ENCODE data around the gene RASGRP1. TPM values are rescaled to one million over a fixed set of nuclear protein-coding genes. Genes with fewer than 3 reads are reported as not detected.
A peak's percentile ranks its signal among the peaks of the same experiment; 100 is the strongest.

Gene RASGRP1
- total and polyA plus RNA-seq, 12 donors, result 0.13 to 2.8 (median 0.49) TPM

DNA sequence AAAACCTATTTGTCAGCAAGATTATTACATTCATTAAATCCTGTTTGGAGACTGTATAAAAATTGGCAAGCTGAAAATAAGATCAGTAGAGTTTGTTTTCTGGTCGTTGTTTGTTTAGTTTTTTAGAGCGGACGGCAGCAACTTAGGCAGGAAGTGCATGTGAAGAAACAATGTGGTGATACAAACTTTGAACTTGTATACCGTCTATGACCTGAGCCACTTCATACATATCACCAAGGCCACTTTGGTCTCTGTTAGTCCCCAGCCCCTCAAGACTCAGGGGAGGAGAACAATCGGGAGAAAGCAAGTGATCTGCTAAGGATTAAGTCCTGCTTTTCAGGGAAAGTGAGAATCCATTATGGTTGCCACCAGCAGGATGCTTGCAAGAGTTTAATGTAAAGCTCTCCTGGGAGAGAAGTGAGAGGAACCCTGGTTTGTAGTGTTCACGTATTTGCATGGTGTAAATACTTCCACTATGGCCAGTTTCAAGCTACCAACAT, 31.1 kb downstream of the RASGRP1 start:
- intact Hi-C loops (cut with DNase I), result no loop called here
- no peaks in the 10 kb centered on the region for H3K27me3 ChIP-seq
- H3K27ac ChIP-seq, result no peak overlapping the region
- no peak for DNase-seq
- TF ChIP-seq POLR2A (IDR thresholded peaks at IDR 0.05), result no peak
- TF ChIP-seq, protein P1, sequence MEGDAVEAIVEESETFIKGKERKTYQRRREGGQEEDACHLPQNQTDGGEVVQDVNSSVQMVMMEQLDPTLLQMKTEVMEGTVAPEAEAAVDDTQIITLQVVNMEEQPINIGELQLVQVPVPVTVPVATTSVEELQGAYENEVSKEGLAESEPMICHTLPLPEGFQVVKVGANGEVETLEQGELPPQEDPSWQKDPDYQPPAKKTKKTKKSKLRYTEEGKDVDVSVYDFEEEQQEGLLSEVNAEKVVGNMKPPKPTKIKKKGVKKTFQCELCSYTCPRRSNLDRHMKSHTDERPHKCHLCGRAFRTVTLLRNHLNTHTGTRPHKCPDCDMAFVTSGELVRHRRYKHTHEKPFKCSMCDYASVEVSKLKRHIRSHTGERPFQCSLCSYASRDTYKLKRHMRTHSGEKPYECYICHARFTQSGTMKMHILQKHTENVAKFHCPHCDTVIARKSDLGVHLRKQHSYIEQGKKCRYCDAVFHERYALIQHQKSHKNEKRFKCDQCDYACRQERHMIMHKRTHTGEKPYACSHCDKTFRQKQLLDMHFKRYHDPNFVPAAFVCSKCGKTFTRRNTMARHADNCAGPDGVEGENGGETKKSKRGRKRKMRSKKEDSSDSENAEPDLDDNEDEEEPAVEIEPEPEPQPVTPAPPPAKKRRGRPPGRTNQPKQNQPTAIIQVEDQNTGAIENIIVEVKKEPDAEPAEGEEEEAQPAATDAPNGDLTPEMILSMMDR (IDR thresholded peaks at IDR 0.05), result no peak
- no peaks in the 10 kb centered on the region for H3K36me3 ChIP-seq (replicated peaks in 1 of 2)
- H3K9me3 ChIP-seq (replicated peaks in 1 of 3), result no peaks in the 10 kb centered on the region
- no peak overlapping the region for H3K4me3 ChIP-seq
- WGBS, 4 donors, result 81 to 88% (median 86%) methylated on average over 6 of the region's 6 CpGs
- H3K4me1 ChIP-seq (replicated peaks in 1 of 2), result peaks cover 10 to 11% of the 10 kb centered on the region in 2 donors

DNA sequence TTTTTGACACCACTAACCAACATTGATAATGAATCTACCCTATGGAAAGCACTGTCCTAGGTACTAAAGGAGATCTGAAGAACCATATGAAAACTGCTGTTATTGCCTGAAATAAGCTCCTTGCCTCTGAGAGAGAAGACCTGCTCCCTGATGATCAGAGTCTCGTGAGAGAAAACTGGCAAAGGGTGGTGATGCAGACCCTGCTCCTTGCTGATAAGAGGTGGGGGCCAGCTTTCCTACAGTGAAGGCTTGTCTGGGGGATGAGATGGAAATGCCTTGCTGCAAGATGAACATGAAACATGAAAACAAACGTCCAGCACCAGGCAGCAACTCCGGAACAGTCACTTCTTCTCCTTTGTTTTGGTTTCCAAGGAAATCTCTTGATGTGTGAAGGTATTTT, 31.9 kb downstream of the RASGRP1 start:
- Histone ChIP-seq H3K4me3 (no peak overlapping the region), H3K36me3 (replicated peaks in 1 of 2) (no peaks in the 10 kb centered on the region), H3K9me3 (replicated peaks in 1 of 3) (no peaks in the 10 kb centered on the region), H3K4me1 (replicated peaks in 1 of 2) (peaks cover 10 to 11% of the 10 kb centered on the region in 2 donors), H3K27me3 (no peaks in the 10 kb centered on the region), H3K27ac (no peak overlapping the region)
- TF ChIP-seq POLR2A (IDR thresholded peaks at IDR 0.05), result no peak
- TF ChIP-seq, protein P1 (IDR thresholded peaks at IDR 0.05), result no peak
- no peak for DNase-seq
- intact Hi-C loops (cut with DNase I), result no loop called here
- 75 to 87% (median 80%) methylated on average over 3 of the region's 3 CpGs for WGBS, 4 donors

DNA sequence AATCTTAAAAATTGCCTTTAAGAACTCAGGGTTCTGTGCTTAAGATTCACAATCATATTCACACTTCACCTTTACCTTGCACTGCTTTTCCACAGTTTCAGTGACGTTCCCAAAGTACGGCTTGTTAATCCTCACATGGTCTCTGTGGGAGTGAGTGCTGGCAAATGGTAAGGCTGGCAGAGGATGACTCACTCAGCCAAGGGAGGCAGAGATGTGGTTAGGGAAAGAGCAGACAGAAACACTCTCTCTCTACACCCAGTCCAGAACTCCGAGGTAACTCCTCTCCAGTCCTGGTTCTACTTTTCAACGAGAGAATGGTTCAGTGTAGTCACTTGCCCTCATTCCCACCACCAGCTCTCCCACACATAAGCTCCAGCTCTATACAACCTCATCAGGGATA, 33.1 kb downstream of the RASGRP1 start:
- H3K36me3 ChIP-seq (replicated peaks in 1 of 2), result no peaks in the 10 kb centered on the region
- DNase-seq, result peak in 6 of 7 donors; percentile 28 to 69 (median 60)
- no peak overlapping the region for H3K4me3 ChIP-seq
- no peaks in the 10 kb centered on the region for H3K27me3 ChIP-seq
- intact Hi-C loops (cut with DNase I), result no loop called here
- H3K27ac ChIP-seq, result no peak overlapping the region
- TF ChIP-seq POLR2A (IDR thresholded peaks at IDR 0.05), result no peak
- TF ChIP-seq, protein P1 (IDR thresholded peaks at IDR 0.05), result no peak
- no peaks in the 10 kb centered on the region for H3K9me3 ChIP-seq (replicated peaks in 1 of 3)
- H3K4me1 ChIP-seq (replicated peaks in 1 of 2), result peaks cover 9% of the 10 kb centered on the region in 2 donors
- 41 to 52% (median 45%) methylated on average over 4 of the region's 4 CpGs for WGBS, 4 donors

DNA sequence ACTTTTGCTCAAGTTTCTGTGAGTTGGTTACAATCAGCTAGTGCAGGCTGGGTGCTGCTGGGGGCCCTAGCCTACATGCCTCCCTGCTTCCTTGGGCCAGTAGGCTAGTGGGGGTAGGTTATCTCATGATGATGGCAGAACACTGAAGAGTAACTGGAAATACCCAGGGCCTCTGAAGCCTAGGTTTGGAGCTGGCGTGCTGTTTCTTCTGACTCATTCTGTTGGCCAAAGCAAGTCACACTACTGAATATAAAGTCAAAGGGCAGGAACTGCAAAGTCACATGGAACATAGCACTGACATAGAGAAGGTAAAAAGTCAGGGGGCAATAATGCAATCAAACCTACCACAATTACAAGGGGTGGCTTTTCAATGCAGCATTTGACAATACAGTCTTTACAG, 34.5 kb downstream of the RASGRP1 start:
- Histone ChIP-seq H3K27me3 (no peaks in the 10 kb centered on the region), H3K4me3 (no peak overlapping the region), H3K36me3 (replicated peaks in 1 of 2) (no peaks in the 10 kb centered on the region), H3K4me1 (replicated peaks in 1 of 2) (no peaks in the 10 kb centered on the region), H3K9me3 (replicated peaks in 1 of 3) (no peaks in the 10 kb centered on the region), H3K27ac (no peak overlapping the region)
- TF ChIP-seq, protein P1 (IDR thresholded peaks at IDR 0.05), result no peak
- TF ChIP-seq POLR2A (IDR thresholded peaks at IDR 0.05), result no peak
- intact Hi-C loops (cut with DNase I), result no loop called here
- WGBS, 4 donors, result 83 to 95% (median 89%) methylated on average over 1 of the region's 1 CpG
- DNase-seq, result no peak
